RWPE1 (cell line): Measurements from ENCODE around the gene B3GALT6.
"Not testable (repeated sequence)": the region's sequence is repeated elsewhere in the genome, so short reads cannot be mapped to it uniquely, and the experiment has no call there.

Source experiments
- CTCF ChIA-PET: fragments of 350-600 bp; sonication (Branson Sonifier 250); formaldehyde crosslinking; extraction: SDS; loops from one replicate; lab custom pipeline; 2021; lab: Yijun Ruan, JAX
- POLR2A ChIA-PET: fragments of 400-600 bp; formaldehyde crosslinking; extraction: SDS; loops from one replicate; lab custom pipeline; 2020; ENCODE audit warnings: antibody characterized with exemption; ENCODE audit not compliant: low non-redundant PET; lab: Yijun Ruan, JAX
- DNase-seq: peaks from one replicate; pipeline ENCODE4 v3.0.0; 2012; ENCODE audit warnings: low spot score
- H3K27ac ChIP-seq: fragments of 450-650 bp; 2 replicates; pipeline ENCODE4 v1.5.1; 2017
- TF ChIP-seq, protein P1 (sequence below): fragments of 450-650 bp; conservative IDR thresholded peaks from 2 replicates; pipeline ENCODE4 v1.5.1; 2017; ENCODE audit warnings: low read depth, mild to moderate bottlenecking

The B3GALT6 gene

DNA sequence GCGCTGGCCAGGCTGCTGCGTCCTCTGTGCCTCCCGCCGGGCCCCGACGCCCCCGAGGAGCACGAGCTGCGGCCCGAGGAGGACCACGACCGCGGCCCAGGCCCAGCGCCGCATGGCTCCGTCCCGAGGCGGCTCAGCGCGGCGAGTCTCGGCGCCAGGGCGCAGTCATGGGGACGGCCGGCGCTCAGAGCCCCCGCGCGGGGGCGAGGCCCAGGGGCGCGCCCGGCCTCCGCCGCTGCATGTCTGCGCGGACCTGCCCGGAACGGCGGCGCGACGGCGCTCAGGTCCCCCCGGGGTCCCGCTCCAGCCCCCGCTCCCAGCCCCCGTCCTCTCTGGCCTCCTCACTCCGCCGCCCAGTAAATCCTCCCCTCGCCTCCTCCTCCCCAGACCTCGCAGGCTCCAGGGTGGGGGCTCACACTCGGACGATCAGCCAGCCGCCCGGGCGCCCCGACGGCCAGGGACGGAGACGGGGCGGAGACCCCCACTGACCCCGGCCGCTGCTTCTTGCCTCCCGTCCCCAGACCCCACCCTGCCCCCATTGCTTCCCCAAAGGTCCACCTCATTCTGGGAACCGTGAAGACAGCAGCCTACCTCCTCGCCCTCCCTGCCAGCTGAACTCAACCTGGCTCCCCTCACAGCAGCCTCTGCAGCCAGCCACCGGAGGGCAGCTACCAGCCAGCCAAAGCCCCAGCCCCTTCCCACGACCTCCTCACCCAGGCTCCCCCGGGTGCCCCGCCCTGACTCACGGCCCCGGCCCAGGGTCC, 14.7 kb downstream of the B3GALT6 start, which contains the start of gene C1QTNF12:
TSS of gene C1QTNF12 (minus strand) at position 146 of the 764 bp plus-strand sequence. CDS start at position 114, 32 bp downstream.
- TF ChIP-seq, protein P1, sequence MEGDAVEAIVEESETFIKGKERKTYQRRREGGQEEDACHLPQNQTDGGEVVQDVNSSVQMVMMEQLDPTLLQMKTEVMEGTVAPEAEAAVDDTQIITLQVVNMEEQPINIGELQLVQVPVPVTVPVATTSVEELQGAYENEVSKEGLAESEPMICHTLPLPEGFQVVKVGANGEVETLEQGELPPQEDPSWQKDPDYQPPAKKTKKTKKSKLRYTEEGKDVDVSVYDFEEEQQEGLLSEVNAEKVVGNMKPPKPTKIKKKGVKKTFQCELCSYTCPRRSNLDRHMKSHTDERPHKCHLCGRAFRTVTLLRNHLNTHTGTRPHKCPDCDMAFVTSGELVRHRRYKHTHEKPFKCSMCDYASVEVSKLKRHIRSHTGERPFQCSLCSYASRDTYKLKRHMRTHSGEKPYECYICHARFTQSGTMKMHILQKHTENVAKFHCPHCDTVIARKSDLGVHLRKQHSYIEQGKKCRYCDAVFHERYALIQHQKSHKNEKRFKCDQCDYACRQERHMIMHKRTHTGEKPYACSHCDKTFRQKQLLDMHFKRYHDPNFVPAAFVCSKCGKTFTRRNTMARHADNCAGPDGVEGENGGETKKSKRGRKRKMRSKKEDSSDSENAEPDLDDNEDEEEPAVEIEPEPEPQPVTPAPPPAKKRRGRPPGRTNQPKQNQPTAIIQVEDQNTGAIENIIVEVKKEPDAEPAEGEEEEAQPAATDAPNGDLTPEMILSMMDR = no peak
- ChIA-PET CTCF (interaction anchor here (0.6 to 0.7 kb wide), 3 partner anchors 35 to 271 kb away, joined by 3 to 5 read pairs (median 3); no protein-coding TSS in a partner anchor), POLR2A (no interaction called here)

DNA sequence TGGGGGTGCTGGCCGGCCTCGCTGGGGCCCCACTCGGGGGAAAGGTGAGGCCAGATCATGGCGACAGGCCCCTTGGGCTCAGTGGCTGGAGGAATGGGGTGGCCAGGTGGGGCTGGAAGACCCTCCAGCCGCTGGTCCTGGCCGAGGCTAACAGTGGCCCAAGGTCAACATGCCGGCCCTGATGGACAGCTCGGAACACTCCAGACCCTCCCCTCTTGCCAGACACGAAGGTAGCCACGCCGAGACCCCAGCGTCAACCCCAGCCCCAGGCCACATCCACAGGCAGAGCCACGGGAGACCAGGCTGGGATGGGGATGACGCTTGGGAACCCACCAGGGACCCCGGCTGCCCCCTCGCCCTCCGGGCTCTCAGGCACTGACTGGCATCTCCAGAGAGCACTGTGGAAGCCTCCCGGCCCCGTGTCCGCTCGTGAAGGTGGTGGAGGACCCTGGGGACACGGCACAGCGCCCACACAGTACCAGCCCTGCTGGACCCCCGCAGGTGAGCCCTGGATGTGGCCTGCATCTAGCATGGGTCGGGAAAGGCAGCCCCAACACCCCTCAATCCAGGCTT, 15.4 kb downstream of the B3GALT6 start:
- ChIA-PET POLR2A (no interaction called here), CTCF (interaction anchor here (0.6 to 0.7 kb wide), 2 partner anchors 34 to 271 kb away, joined by 3 to 5 read pairs; no protein-coding TSS in a partner anchor)

More for the DNA sequence above, 14.7 kb downstream of the B3GALT6 start, which contains the start of gene C1QTNF12:
- no peak for DNase-seq
- no peak within 1 kb of the TSS for H3K27ac ChIP-seq

DNA sequence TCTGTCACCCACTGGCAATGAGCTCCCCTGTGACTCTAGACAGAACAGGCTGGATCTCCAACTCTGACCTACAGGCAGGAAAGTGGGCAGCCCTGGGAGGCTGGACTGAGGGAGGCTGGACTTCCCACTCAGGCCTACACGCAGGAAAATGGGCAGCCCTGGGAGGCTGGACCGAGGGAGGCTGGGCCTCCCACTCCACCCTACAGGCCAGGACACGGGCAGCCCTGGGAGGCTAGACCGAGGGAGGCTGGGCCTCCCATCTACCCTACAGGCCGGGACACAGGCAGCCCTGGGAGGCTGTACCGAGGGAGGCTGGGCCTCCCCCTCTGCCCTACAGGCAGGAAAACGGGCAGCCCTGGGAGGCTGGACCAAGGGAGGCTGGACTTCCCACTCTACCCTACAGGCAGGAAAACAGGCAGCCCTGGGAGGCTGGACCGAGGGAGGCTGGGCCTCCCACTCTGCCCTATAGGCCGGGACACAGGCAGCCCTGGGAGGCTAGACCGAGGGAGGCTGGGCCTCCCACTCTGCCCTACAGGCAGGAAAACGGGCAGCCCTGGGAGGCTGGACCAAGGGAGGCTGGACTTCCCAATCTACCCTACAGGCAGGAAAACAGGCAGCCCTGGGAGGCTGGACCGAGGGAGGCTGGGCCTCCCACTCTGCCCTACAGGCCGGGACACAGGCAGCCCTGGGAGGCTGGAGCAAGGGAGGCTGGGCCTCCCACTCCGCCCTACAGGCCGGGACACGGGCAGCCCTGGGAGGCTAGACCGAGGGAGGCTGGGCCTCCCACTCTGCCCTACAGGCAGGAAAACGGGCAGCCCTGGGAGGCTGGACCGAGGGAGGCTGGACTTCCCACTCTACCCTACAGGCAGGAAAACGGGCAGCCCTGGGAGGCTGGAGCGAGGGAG, 16.2 kb downstream of the B3GALT6 start:
- H3K27ac ChIP-seq, CTCF ChIA-PET, DNase-seq, POLR2A ChIA-PET: not testable (repeated sequence)

More for the DNA sequence above, 15.4 kb downstream of the B3GALT6 start:
- no peak overlapping the region for H3K27ac ChIP-seq
- TF ChIP-seq, protein P1 = no peak
- no peak for DNase-seq

DNA sequence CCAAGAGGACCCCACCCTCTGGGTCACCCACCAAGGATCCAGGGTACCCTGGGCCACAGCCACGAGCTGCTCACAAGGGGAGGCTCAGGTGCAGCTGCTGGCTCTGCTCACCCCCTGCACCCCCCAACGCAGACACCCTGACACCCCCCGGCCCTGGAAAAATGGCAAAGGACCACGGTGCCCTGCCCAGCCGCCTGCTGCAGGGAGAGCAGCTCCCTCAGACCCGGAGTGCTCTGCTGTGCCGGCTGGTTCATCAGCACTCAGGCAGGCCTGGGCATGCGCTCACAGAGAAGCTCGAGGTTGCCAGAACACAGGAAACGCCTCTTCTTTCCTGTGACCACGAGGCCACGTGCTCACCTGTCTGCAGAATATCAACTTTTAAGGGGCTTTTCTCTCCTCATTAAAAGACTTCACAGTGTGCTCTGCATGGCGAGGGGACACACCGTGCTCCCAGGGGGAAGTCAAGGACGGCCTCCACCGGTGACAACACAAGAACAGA, 18.8 kb downstream of the B3GALT6 start:
- DNase-seq = peak; percentile 77
- ChIA-PET POLR2A (interaction anchor here (0.7 to 1.2 kb wide), 2 partner anchors 11 to 182 kb away, joined by 4 to 5 read pairs; no protein-coding TSS in a partner anchor), CTCF (interaction anchor here (0.5 to 1.1 kb wide), 4 partner anchors 10 to 274 kb away, joined by 3 to 7 read pairs (median 4); partner anchors contain the start of gene UBE2J2)
- TF ChIP-seq, protein P1 = no peak
- H3K27ac ChIP-seq = peak overlapping the region; percentile 86

DNA sequence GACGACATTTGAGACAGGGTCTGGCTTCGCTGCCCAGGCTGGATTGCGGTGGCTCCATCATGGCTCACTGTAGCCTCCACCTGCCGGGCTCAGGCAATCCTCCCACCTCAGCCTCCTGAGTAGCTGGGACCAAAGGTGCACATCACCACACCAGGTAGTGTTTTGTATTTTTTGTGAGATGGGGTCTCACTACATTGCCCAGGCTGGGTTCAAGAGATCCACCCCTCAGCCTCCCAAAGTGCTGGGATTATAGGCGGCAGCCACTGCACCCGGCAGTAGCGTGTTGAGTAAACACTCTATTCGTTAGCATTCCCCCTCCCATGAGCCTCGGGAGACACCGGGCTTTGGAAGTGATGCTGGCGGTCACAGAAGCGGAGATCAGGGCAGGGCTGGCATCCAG, 21.3 kb downstream of the B3GALT6 start:
- CTCF ChIA-PET = no interaction called here
- peak overlapping the region; percentile 86 for H3K27ac ChIP-seq
- POLR2A ChIA-PET = no interaction called here
- no peak for DNase-seq
- TF ChIP-seq, protein P1 = no peak

DNA sequence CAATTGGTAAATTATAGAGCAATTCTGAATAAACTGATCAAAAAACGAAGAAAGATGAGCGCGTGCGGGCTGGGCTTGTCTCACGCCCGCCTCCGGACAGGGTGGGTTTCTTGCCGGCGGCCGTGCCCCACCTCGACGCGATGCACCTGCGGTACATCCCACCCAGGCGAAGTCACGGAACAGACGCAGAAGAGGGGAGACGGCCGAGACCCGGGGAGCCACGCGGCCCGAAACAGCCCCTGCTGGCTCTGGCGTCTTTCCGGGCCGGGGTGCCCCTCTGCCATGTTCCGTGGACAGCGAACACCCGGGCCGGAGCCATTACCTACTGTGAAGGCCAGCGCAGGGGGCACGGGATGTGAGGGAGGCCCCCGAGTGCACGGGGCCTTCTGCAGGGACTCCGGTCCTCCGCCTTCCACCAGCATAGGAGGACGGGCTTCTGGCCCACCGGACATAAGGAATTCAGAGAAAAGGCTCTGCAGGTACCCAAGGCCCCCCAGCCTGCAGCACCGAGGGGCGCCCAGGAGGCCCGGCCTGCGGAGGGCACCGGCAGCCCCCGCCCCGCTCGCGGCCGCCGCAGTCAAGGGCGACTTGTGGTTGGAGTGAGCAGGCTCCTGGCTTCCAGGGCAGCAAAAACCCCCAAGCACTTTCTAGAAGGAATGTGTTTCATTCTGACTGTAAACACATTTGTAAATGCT, 22.1 kb downstream of the B3GALT6 start:
- POLR2A ChIA-PET = no interaction called here
- CTCF ChIA-PET = no interaction called here
- DNase-seq = no peak
- TF ChIP-seq, protein P1 = no peak
- peak overlapping the region; percentile 86 for H3K27ac ChIP-seq
